K562 (cell line): ENCODE data around the gene MTA2. TPM values are rescaled to one million over a fixed set of nuclear protein-coding genes. Genes with fewer than 3 reads are reported as not detected.

Experiments used
- HNRNPLL ChIP-seq: fragments of 200-400 bp; formaldehyde crosslinking; IDR thresholded peaks from 2 replicates; pipeline ENCODE4 v1.6.1; 2017; ENCODE audit warnings: low read length, low read depth, mild to moderate bottlenecking; ENCODE audit not compliant: poor library complexity, severe bottlenecking
- MCM2 ChIP-seq: fragments of 450-650 bp; IDR thresholded peaks from 2 replicates; pipeline ENCODE4 v1.6.1; 2017; ENCODE audit warnings: low read depth, mild to moderate bottlenecking
- PHF20 ChIP-seq: fragments of 450-650 bp; IDR thresholded peaks from 2 replicates; pipeline ENCODE4 v1.6.1; 2018; ENCODE audit not compliant: partially characterized antibody
- SAFB ChIP-seq: fragments of 200-400 bp; formaldehyde crosslinking; IDR thresholded peaks from 2 replicates; pipeline ENCODE4 v1.6.1; 2017; ENCODE audit warnings: low read depth, low read length, borderline replicate concordance
- SRSF1 ChIP-seq: fragments of 200-400 bp; formaldehyde crosslinking; IDR thresholded peaks from 2 replicates; pipeline ENCODE4 v1.6.1; 2017; ENCODE audit warnings: mild to moderate bottlenecking, low read depth, low read length, moderate library complexity
- TGIF2 ChIP-seq: sonication (generic); formaldehyde crosslinking; IDR thresholded peaks from 2 replicates; pipeline ENCODE4 v1.8.1; 2022; ENCODE audit warnings: mild to moderate bottlenecking, missing genetic modification reagents, moderate library complexity
- TRIM28 ChIP-seq: fragments of 450-650 bp; IDR thresholded peaks from 2 replicates; pipeline ENCODE4 v1.6.1; 2017
- ZNF224 ChIP-seq: sonication (generic); formaldehyde crosslinking; IDR thresholded peaks from 2 replicates; pipeline ENCODE4 v1.8.0; 2022; ENCODE audit warnings: mild to moderate bottlenecking, missing genetic modification reagents
- ZNF232 ChIP-seq: sonication (generic); formaldehyde crosslinking; IDR thresholded peaks from 2 replicates; pipeline ENCODE4 v1.8.0; 2022; ENCODE audit warnings: mild to moderate bottlenecking, missing genetic modification reagents
- ZNF24 ChIP-seq: fragments of 450-650 bp; IDR thresholded peaks from 2 replicates; pipeline ENCODE4 v1.6.1; 2016
- polyA plus RNA-seq, 8 experiments: library from polyadenylated mRNA; depleted of rRNA in 4 of 8; stranded (reverse) in 5 of 8; unstranded in 3 of 8; fragments of >200 nt; fragmentation: Nextera tagmentation in 2 of 8; fragmentation: Illumina TruSeq in 1 of 8; extraction: Ambion mirVana in 2 of 8; extraction: Trizol in 1 of 8; gene quantifications; 2 replicates each; pipeline versions ENCODE4 v1.2.1 to v1.2.3, GENCODE V29; 2011 to 2014; ENCODE audit warnings: inconsistent platforms in 1 of 8, missing spikeins in 1 of 8
- total RNA-seq, 7 experiments: library from RNA; depleted of rRNA in 6 of 7; stranded (reverse); fragments of >200 nt in 6 of 7; fragmentation: Illumina TruSeq in 2 of 7; extraction: Trizol in 2 of 7; gene quantifications; 2 replicates each; pipeline versions ENCODE4 v1.2.1 to v1.2.3, GENCODE V29; 2011 to 2021; ENCODE audit warnings: low replicate concordance in 1 of 7
- TF ChIP-seq, protein P1 (sequence below): fragments of 450-650 bp; IDR thresholded peaks from 2 replicates; pipeline ENCODE4 v1.6.1; 2017; ENCODE audit warnings: mild to moderate bottlenecking, moderate library complexity
- TF ChIP-seq, protein P2 (sequence below), 2 experiments: IDR thresholded peaks in 1 of 2; conservative IDR thresholded peaks in 1 of 2; 2 replicates each; pipeline ENCODE4 v1.6.1; 2016; ENCODE audit warnings: low read depth in 2 of 2, mild to moderate bottlenecking in 1 of 2, missing compliant biosample characterization in 1 of 2, missing genetic modification characterization in 1 of 2, moderate library complexity in 1 of 2
- TF ChIP-seq, protein P3 (sequence below): IDR thresholded peaks from 3 replicates; pipeline ENCODE4 v1.6.1; 2011; ENCODE audit warnings: borderline replicate concordance, mild to moderate bottlenecking, moderate library complexity; ENCODE audit not compliant: insufficient read length; ENCODE audit errors: extremely low read depth
- TF ChIP-seq, protein P4 (sequence below): fragments of 250-450 bp; sonication (Bioruptor Pico); IDR thresholded peaks from 2 replicates; pipeline ENCODE4 v1.8.0; 2022; ENCODE audit warnings: moderate library complexity, mild to moderate bottlenecking, inconsistent platforms
- TF ChIP-seq, protein P5 (sequence below): fragments of 450-650 bp; IDR thresholded peaks from one replicate; pipeline ENCODE4 v1.6.1; 2018; ENCODE audit warnings: mild to moderate bottlenecking, moderate library complexity; ENCODE audit not compliant: partially characterized antibody

The MTA2 gene
- total and polyA plus RNA-seq, 9 of the 15 experiments (the other 6 are each of a cell fraction or from before 2014, with no cell fraction given) = 6.2 to 220 (median 172) TPM

DNA sequence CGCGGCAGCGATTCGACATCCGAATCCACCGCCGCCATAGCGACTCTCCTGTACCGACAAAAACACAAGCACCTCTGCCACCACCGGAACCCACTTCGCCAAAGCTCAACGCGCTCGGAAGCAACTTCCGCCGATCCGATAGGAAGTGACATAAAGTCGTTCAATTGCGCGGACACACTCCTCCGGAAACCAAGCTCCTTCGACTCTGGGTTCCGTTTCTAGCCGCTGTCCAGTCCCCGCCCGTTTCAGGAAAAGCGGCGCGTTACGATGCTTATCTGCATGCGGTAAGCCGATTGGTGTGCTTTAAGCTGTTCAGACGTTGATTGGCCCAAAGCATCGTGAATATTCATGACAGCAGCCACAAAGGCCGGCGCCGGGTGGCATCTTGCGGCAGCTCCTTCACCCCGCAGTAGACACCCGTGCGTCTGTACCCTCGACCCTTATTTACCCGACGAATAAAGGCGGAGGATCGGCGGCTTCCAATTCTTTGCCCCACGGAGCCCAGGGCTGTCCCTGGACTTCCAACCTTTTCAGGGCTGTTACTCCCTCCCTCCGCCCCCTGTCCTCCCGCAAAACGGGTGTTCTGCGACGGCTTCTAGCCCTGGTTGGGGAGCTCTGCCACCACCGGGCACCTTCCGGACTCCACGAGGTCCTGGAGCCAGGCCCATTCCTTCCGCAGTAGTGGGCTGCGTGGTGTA, 10.1 kb downstream of the MTA2 start, which contains the start of gene TUT1 (continued):
- TF ChIP-seq PHF20 (peak; percentile 96), TRIM28 (peak; percentile 8; the same call in 1 of the 2 replicates), ZNF24 (peak; percentile 55; the same call in 1 of the 2 replicates), MCM2 (no peak), HNRNPLL (peak; percentile 82), SAFB (no peak), ZNF232 (CRISPR knock-in tag) (no peak), TGIF2 (CRISPR knock-in tag) (no peak), SRSF1 (no peak), ZNF224 (CRISPR knock-in tag) (no peak)
- TF ChIP-seq, protein P1, sequence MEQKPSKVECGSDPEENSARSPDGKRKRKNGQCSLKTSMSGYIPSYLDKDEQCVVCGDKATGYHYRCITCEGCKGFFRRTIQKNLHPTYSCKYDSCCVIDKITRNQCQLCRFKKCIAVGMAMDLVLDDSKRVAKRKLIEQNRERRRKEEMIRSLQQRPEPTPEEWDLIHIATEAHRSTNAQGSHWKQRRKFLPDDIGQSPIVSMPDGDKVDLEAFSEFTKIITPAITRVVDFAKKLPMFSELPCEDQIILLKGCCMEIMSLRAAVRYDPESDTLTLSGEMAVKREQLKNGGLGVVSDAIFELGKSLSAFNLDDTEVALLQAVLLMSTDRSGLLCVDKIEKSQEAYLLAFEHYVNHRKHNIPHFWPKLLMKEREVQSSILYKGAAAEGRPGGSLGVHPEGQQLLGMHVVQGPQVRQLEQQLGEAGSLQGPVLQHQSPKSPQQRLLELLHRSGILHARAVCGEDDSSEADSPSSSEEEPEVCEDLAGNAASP = no peak
- TF ChIP-seq, protein P2, sequence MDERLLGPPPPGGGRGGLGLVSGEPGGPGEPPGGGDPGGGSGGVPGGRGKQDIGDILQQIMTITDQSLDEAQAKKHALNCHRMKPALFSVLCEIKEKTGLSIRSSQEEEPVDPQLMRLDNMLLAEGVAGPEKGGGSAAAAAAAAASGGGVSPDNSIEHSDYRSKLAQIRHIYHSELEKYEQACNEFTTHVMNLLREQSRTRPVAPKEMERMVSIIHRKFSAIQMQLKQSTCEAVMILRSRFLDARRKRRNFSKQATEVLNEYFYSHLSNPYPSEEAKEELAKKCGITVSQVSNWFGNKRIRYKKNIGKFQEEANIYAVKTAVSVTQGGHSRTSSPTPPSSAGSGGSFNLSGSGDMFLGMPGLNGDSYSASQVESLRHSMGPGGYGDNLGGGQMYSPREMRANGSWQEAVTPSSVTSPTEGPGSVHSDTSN (CRISPR knock-in tag; IDR thresholded peaks at IDR 0.05; ENCODE audit: low read depth) = no peak
- TF ChIP-seq, protein P2 (tag; conservative IDR thresholded peaks at IDR 0.05; ENCODE audit: low read depth) = no peak
- TF ChIP-seq, protein P3, sequence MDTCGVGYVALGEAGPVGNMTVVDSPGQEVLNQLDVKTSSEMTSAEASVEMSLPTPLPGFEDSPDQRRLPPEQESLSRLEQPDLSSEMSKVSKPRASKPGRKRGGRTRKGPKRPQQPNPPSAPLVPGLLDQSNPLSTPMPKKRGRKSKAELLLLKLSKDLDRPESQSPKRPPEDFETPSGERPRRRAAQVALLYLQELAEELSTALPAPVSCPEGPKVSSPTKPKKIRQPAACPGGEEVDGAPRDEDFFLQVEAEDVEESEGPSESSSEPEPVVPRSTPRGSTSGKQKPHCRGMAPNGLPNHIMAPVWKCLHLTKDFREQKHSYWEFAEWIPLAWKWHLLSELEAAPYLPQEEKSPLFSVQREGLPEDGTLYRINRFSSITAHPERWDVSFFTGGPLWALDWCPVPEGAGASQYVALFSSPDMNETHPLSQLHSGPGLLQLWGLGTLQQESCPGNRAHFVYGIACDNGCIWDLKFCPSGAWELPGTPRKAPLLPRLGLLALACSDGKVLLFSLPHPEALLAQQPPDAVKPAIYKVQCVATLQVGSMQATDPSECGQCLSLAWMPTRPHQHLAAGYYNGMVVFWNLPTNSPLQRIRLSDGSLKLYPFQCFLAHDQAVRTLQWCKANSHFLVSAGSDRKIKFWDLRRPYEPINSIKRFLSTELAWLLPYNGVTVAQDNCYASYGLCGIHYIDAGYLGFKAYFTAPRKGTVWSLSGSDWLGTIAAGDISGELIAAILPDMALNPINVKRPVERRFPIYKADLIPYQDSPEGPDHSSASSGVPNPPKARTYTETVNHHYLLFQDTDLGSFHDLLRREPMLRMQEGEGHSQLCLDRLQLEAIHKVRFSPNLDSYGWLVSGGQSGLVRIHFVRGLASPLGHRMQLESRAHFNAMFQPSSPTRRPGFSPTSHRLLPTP = no peak
- TF ChIP-seq, protein P4, sequence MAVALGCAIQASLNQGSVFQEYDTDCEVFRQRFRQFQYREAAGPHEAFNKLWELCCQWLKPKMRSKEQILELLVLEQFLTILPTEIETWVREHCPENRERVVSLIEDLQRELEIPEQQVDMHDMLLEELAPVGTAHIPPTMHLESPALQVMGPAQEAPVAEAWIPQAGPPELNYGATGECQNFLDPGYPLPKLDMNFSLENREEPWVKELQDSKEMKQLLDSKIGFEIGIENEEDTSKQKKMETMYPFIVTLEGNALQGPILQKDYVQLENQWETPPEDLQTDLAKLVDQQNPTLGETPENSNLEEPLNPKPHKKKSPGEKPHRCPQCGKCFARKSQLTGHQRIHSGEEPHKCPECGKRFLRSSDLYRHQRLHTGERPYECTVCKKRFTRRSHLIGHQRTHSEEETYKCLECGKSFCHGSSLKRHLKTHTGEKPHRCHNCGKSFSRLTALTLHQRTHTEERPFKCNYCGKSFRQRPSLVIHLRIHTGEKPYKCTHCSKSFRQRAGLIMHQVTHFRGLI = no peak
- TF ChIP-seq, protein P5, sequence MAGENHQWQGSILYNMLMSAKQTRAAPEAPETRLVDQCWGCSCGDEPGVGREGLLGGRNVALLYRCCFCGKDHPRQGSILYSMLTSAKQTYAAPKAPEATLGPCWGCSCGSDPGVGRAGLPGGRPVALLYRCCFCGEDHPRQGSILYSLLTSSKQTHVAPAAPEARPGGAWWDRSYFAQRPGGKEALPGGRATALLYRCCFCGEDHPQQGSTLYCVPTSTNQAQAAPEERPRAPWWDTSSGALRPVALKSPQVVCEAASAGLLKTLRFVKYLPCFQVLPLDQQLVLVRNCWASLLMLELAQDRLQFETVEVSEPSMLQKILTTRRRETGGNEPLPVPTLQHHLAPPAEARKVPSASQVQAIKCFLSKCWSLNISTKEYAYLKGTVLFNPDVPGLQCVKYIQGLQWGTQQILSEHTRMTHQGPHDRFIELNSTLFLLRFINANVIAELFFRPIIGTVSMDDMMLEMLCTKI = no peak
